ENCODE data around the gene ETV5. TPM values are rescaled to one million over a fixed set of nuclear protein-coding genes. Genes with fewer than 3 reads are reported as not detected.
A peak's percentile ranks its signal among the peaks of the same experiment; 100 is the strongest.

Gene ETV5
- total and polyA plus RNA-seq, 2 of the 4 experiments (the other 2 are of a cell fraction): 15.7 to 20.1 TPM

DNA sequence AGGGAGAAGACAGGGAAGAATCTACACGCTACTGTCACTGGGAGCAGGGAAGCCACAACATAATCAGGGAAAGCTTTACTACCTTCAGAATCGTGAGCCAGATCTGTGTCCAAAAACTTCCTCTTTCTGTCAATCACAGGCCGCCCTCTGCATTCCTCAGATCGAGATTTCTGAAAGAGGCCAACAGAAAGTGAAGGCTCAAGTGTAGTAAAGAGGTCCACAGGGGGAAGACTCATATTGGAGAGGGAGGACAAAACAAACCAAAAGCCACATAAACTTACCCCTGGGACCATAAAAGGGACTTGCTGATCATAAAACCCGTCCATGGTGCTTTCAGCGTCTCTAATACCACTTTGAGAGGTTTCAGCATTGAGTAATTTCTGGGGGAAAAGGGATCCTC is 3.3 kb downstream of the ETV5 start (continued):
- TF ChIP-seq MXI1 (IDR thresholded peaks at IDR 0.05; ENCODE audit: borderline replicate concordance, low read depth, low read length): no peak
- no peak for TF ChIP-seq MAFK (IDR thresholded peaks at IDR 0.05; ENCODE audit: low read depth, low read length)
- TF ChIP-seq RAD21 (IDR thresholded peaks at IDR 0.05; ENCODE audit: low read length): no peak
- TF ChIP-seq SMC3 (IDR thresholded peaks at IDR 0.05; ENCODE audit: low read depth, low read length): no peak
- no peak for TF ChIP-seq CHD1 (IDR thresholded peaks at IDR 0.05; ENCODE audit: low read depth, low read length)

GRCh38 chr3:186102687-186103086 is 6.2 kb downstream of the ETV5 start:
- intact Hi-C loops (cut with micrococcal nuclease): loop anchor here (5.0 to 10.0 kb wide), 2 partner anchors 370 to 682 kb away; partner anchors contain the start of gene EIF4A2
- BruUV-seq (replicated peaks): no TSS peak
- Histone ChIP-seq H2BK20ac (ENCODE audit: low read depth, low read length) (peak overlapping the region; percentile 3; the same call in 1 of the 2 replicates), H3K56ac (ENCODE audit: extremely low read depth, insufficient read depth, low read length) (no peak overlapping the region), H3K4me1 (ENCODE audit: control insufficient read depth, insufficient read depth, low read length) (peaks cover 16% of the 10 kb centered on the region), H3K79me1 (ENCODE audit: low read depth in 1 of 2, low read length in 2 of 2) (peaks cover 27 to 44% of the 10 kb centered on the region in 2 experiments; a peak in 3 of 4 replicates), H3K4me3 (ENCODE audit: insufficient read depth, low read depth, low read length) (no peak overlapping the region), H4K5ac (ENCODE audit: low read depth, low read length) (no peak overlapping the region), H2AK9ac (replicated peaks; ENCODE audit: low read depth, low read length, poor library complexity) (no peak overlapping the region), H4K20me1 (ENCODE audit: insufficient read depth, low read length) (peaks cover 6% of the 10 kb centered on the region; the same call in 1 of the 2 replicates), H3K9me1 (ENCODE audit: insufficient read depth, low read length) (peaks cover 3% of the 10 kb centered on the region; the same call in 1 of the 2 replicates), H3K23ac (ENCODE audit: low read depth, low read length) (no peak overlapping the region), H2BK15ac (ENCODE audit: low read depth, low read length) (no peak overlapping the region), H2AFZ (replicated peaks; ENCODE audit: low read length, poor library complexity) (no peak overlapping the region), H3K9me3 (ENCODE audit: control insufficient read depth, insufficient read depth, low read length) (no peaks in the 10 kb centered on the region), H2BK120ac (ENCODE audit: low read depth, low read length) (no peak overlapping the region), H3K9ac (ENCODE audit: low read depth, low read length) (no peak overlapping the region), H2BK5ac (ENCODE audit: low read depth, low read length, poor library complexity, severe bottlenecking) (no peak overlapping the region), H3K27ac (ENCODE audit: insufficient read depth, low read length) (no peak overlapping the region), H4K91ac (ENCODE audit: insufficient read depth, low read depth, low read length) (no peak overlapping the region), H3K27me3 (ENCODE audit: control insufficient read depth, insufficient read depth, low read length) (no peaks in the 10 kb centered on the region), H3K4ac (ENCODE audit: low read depth, low read length) (no peak overlapping the region), H3K36me3 (ENCODE audit: control insufficient read depth, insufficient read depth, low read length) (no peaks in the 10 kb centered on the region), H4K8ac (ENCODE audit: low read depth in 2 of 2, low read length in 2 of 2) (no peak overlapping the region), H3K18ac (ENCODE audit: low read depth, low read length) (no peak overlapping the region), H3K14ac (replicated peaks; ENCODE audit: low read depth, low read length) (no peak overlapping the region; the same call in 1 of the 2 replicates), H3K4me2 (ENCODE audit: low read depth, low read length) (no peak overlapping the region), H2AK5ac (ENCODE audit: low read depth, low read length) (no peak overlapping the region)
- dilution Hi-C loops (cut with HindIII; ENCODE audit: low sequenced_read_pairs, unreplicated experiment): no loop called here
- WGBS, 2 experiments (ENCODE audit: extremely low coverage in 2 of 2, insufficient read length in 1 of 2): 37% methylated on average over 2 of the region's 4 CpGs; no CpG with 5 or more reads in 1 of the 2 experiments
- CTCF ChIA-PET: interaction anchor here (0.6 kb wide), 1 partner anchor 548 kb away, joined by 3 read pairs; no protein-coding TSS in a partner anchor
- ATAC-seq (ENCODE audit: low read depth) (no peak), DNase-seq (peak; percentile 22)
- in situ Hi-C loops (cut with MboI; ENCODE audit: low sequenced_read_pairs): no loop called here
- POLR2A ChIA-PET (ENCODE audit: unreplicated experiment): no interaction called here
- TF ChIP-seq NFE2L2 (IDR thresholded peaks at IDR 0.05; ENCODE audit: low read depth, low read length) (no peak), FOS (IDR thresholded peaks at IDR 0.05; ENCODE audit: low read depth, low read length) (no peak), ELK1 (IDR thresholded peaks at IDR 0.05; ENCODE audit: borderline replicate concordance, low read depth, low read length) (no peak), RAD21 (IDR thresholded peaks at IDR 0.05; ENCODE audit: low read length) (no peak), POLR2A (IDR thresholded peaks at IDR 0.05; ENCODE audit: low read depth, low read length) (no peak), CHD1 (IDR thresholded peaks at IDR 0.05; ENCODE audit: low read depth, low read length) (no peak), MXI1 (IDR thresholded peaks at IDR 0.05; ENCODE audit: borderline replicate concordance, low read depth, low read length) (no peak), RCOR1 (IDR thresholded peaks at IDR 0.05; ENCODE audit: insufficient replicate concordance, low read length) (no peak), MAZ (IDR thresholded peaks at IDR 0.05; ENCODE audit: borderline replicate concordance, low read depth, low read length) (no peak), CEBPB (IDR thresholded peaks at IDR 0.05; ENCODE audit: low read depth, low read length) (no peak)
- TF ChIP-seq, protein P1, sequence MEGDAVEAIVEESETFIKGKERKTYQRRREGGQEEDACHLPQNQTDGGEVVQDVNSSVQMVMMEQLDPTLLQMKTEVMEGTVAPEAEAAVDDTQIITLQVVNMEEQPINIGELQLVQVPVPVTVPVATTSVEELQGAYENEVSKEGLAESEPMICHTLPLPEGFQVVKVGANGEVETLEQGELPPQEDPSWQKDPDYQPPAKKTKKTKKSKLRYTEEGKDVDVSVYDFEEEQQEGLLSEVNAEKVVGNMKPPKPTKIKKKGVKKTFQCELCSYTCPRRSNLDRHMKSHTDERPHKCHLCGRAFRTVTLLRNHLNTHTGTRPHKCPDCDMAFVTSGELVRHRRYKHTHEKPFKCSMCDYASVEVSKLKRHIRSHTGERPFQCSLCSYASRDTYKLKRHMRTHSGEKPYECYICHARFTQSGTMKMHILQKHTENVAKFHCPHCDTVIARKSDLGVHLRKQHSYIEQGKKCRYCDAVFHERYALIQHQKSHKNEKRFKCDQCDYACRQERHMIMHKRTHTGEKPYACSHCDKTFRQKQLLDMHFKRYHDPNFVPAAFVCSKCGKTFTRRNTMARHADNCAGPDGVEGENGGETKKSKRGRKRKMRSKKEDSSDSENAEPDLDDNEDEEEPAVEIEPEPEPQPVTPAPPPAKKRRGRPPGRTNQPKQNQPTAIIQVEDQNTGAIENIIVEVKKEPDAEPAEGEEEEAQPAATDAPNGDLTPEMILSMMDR (conservative IDR thresholded peaks at IDR 0.05; ENCODE audit: low read depth, low read length): no peak
- TF ChIP-seq, protein P2, sequence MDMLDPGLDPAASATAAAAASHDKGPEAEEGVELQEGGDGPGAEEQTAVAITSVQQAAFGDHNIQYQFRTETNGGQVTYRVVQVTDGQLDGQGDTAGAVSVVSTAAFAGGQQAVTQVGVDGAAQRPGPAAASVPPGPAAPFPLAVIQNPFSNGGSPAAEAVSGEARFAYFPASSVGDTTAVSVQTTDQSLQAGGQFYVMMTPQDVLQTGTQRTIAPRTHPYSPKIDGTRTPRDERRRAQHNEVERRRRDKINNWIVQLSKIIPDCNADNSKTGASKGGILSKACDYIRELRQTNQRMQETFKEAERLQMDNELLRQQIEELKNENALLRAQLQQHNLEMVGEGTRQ (IDR thresholded peaks at IDR 0.05; ENCODE audit: low read depth, low read length): no peak

Data from IMR-90 (cell line).